ENCODE results near the gene KY. TPM values are rescaled to one million over a fixed set of nuclear protein-coding genes. Genes with fewer than 3 reads are reported as not detected.
"Not testable (repeated sequence)": the region's sequence is repeated elsewhere in the genome, so short reads cannot be mapped to it uniquely, and the experiment has no call there.

The KY gene
- total and polyA plus RNA-seq, 5 donors from 2014 or later: not detected

DNA sequence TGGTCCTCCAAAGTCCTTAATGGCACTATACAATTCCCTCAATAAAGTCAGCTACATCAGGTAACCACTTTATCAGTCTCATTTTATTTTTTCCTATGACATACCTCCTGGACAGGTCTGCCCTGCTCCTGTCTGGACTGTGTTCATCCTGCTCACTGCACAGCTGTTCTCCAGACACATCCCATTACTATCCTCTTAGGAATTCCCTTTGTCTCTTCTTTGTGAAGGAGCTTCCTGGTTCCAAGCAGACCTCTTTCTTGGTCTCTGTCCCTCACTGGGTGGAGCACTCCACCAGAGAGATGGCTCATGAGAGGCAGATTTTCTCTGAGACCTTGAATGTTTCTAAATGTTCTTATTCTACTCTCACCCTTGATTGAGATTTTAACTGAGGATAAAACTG, 60.1 kb downstream of the KY start:
- H3K4me1 ChIP-seq (ENCODE audit: control insufficient read depth, insufficient read depth, low read length, poor library complexity, severe bottlenecking): no peaks in the 10 kb centered on the region
- no peak overlapping the region for H3K27ac Mint-ChIP-seq
- no peak overlapping the region for H3K27ac ChIP-seq (ENCODE audit: insufficient read depth, low read length, poor library complexity, severe bottlenecking)
- no peaks in the 10 kb centered on the region for H3K27me3 ChIP-seq (ENCODE audit: control insufficient read depth, insufficient read depth, low read length)
- H3K4me3 ChIP-seq (ENCODE audit: low read depth, low read length): no peak overlapping the region
- DNase-seq (no peak), ATAC-seq (ENCODE audit: low read depth in 2 of 2) (no peak)
- H3K9me3 Mint-ChIP-seq: peaks cover 0 to 3% (median 0%) of the 10 kb centered on the region in 7 donors
- H3K4me1 Mint-ChIP-seq: peaks cover 0 to 2% (median 0%) of the 10 kb centered on the region in 4 donors
- no peaks in the 10 kb centered on the region for H3K9me3 ChIP-seq (ENCODE audit: control insufficient read depth in 2 of 2, low read length in 2 of 2)
- peaks cover 21% of the 10 kb centered on the region for H3K27me3 Mint-ChIP-seq
- no peak overlapping the region for H3K4me3 Mint-ChIP-seq
- no peaks in the 10 kb centered on the region for H3K36me3 Mint-ChIP-seq
- no peaks in the 10 kb centered on the region for H3K36me3 ChIP-seq (ENCODE audit: control insufficient read depth, insufficient read depth, low read length)

- Mint-ChIP-seq H3K4me3 (no peak overlapping the region), H3K27me3 (peaks cover 10% of the 10 kb centered on the region), H3K27ac (no peak overlapping the region), H3K9me3 (peaks cover 0 to 15% (median 0%) of the 10 kb centered on the region in 7 donors), H3K4me1 (peaks cover 0 to 9% (median 3%) of the 10 kb centered on the region in 4 donors), H3K36me3 (peaks cover 11% of the 10 kb centered on the region)
- DNase-seq (no peak), ATAC-seq (ENCODE audit: low read depth in 2 of 2) (no peak)
- H3K27ac ChIP-seq (ENCODE audit: insufficient read depth, low read length, poor library complexity, severe bottlenecking): no peak overlapping the region
- no peaks in the 10 kb centered on the region for H3K4me1 ChIP-seq (ENCODE audit: control insufficient read depth, insufficient read depth, low read length, poor library complexity, severe bottlenecking)
- H3K27me3 ChIP-seq (ENCODE audit: control insufficient read depth, insufficient read depth, low read length): no peaks in the 10 kb centered on the region
- no peaks in the 10 kb centered on the region for H3K36me3 ChIP-seq (ENCODE audit: control insufficient read depth, insufficient read depth, low read length)
- H3K9me3 ChIP-seq (ENCODE audit: control insufficient read depth in 2 of 2, low read length in 2 of 2): no peaks in the 10 kb centered on the region
- H3K4me3 ChIP-seq (ENCODE audit: low read depth, low read length): no peak overlapping the region
These were observed 71.6 kb downstream of the KY start for GRCh38 chr3:134579141-134579665.

DNA sequence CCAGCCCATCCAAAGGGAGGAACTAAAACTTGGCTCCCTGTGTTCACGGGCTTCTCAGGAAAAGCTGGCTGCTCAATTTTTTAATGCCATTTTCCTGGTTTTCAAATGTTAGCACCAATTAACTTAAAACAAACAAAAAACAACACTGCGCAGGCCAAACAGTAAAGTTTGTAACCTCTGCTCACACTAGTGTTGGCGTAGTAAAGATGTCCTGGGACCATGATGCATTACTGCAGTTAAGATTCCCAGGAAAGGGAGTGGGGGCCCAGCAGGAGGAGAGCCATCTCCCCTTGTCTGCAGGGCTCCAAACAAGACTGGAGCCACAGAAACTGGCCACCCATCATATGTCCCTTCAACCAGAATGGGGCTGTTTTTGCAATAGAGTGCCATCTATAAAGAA, 74.0 kb downstream of the KY start:
- peaks cover 3 to 17% (median 4%) of the 10 kb centered on the region in 7 donors for H3K9me3 Mint-ChIP-seq
- H3K36me3 ChIP-seq (ENCODE audit: control insufficient read depth, insufficient read depth, low read length): no peaks in the 10 kb centered on the region
- no peak overlapping the region for H3K27ac Mint-ChIP-seq
- H3K4me1 Mint-ChIP-seq: peaks cover 0 to 5% (median 3%) of the 10 kb centered on the region in 4 donors
- no peaks in the 10 kb centered on the region for H3K27me3 ChIP-seq (ENCODE audit: control insufficient read depth, insufficient read depth, low read length)
- ATAC-seq (ENCODE audit: low read depth in 2 of 2) (no peak), DNase-seq (no peak)
- no peaks in the 10 kb centered on the region for H3K9me3 ChIP-seq (ENCODE audit: control insufficient read depth in 2 of 2, low read length in 2 of 2)
- no peak overlapping the region for H3K27ac ChIP-seq (ENCODE audit: insufficient read depth, low read length, poor library complexity, severe bottlenecking)
- no peak overlapping the region for H3K4me3 Mint-ChIP-seq
- H3K27me3 Mint-ChIP-seq: peaks cover 8% of the 10 kb centered on the region
- H3K36me3 Mint-ChIP-seq: peaks cover 11% of the 10 kb centered on the region
- no peak overlapping the region for H3K4me3 ChIP-seq (ENCODE audit: low read depth, low read length)
- no peaks in the 10 kb centered on the region for H3K4me1 ChIP-seq (ENCODE audit: control insufficient read depth, insufficient read depth, low read length, poor library complexity, severe bottlenecking)

GRCh38 chr3:134576426-134576825, 74.4 kb downstream of the KY start:
- Mint-ChIP-seq H3K4me1 (peaks cover 0 to 5% (median 3%) of the 10 kb centered on the region in 4 donors), H3K4me3 (no peak overlapping the region), H3K36me3 (peaks cover 11% of the 10 kb centered on the region), H3K27me3 (peaks cover 8% of the 10 kb centered on the region), H3K9me3 (peaks cover 3 to 17% (median 4%) of the 10 kb centered on the region in 7 donors), H3K27ac (no peak overlapping the region)
- Histone ChIP-seq H3K9me3 (ENCODE audit: control insufficient read depth in 2 of 2, low read length in 2 of 2) (no peaks in the 10 kb centered on the region), H3K27ac (ENCODE audit: insufficient read depth, low read length, poor library complexity, severe bottlenecking) (no peak overlapping the region), H3K36me3 (ENCODE audit: control insufficient read depth, insufficient read depth, low read length) (no peaks in the 10 kb centered on the region), H3K4me3 (ENCODE audit: low read depth, low read length) (no peak overlapping the region), H3K27me3 (ENCODE audit: control insufficient read depth, insufficient read depth, low read length) (no peaks in the 10 kb centered on the region), H3K4me1 (ENCODE audit: control insufficient read depth, insufficient read depth, low read length, poor library complexity, severe bottlenecking) (no peaks in the 10 kb centered on the region)
- no peak for ATAC-seq (ENCODE audit: low read depth in 2 of 2)
- DNase-seq: no peak

DNA sequence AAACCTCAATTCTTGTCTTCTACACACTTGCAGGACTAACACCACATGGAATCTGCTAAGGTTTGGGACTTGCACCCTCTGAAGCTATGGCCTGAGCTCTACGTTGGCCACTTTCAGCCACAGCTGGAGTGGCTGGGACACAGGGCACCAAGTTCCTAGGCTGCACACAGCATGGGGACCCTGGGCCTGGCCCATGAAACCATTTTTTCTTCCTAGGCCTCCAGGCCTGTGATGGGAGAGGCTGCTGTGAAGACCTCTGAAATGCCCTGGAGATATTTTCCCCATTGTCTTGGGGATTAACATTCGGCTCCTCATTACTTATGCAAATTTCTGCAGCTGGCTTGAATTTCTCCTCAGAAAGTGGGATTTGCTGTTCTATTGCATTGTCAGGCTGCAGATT, 80.9 kb downstream of the KY start:
- not testable (repeated sequence) for H3K27ac Mint-ChIP-seq; H3K27me3 ChIP-seq (ENCODE audit: control insufficient read depth, insufficient read depth, low read length); H3K4me3 Mint-ChIP-seq; ATAC-seq (ENCODE audit: low read depth in 2 of 2); H3K36me3 ChIP-seq (ENCODE audit: control insufficient read depth, insufficient read depth, low read length); H3K4me1 ChIP-seq (ENCODE audit: control insufficient read depth, insufficient read depth, low read length, poor library complexity, severe bottlenecking); H3K36me3 Mint-ChIP-seq; H3K4me1 Mint-ChIP-seq; H3K4me3 ChIP-seq (ENCODE audit: low read depth, low read length); H3K9me3 ChIP-seq (ENCODE audit: control insufficient read depth in 2 of 2, low read length in 2 of 2); DNase-seq; H3K27me3 Mint-ChIP-seq; H3K27ac ChIP-seq (ENCODE audit: insufficient read depth, low read length, poor library complexity, severe bottlenecking)
- peaks cover 3 to 35% (median 12%) of the 10 kb centered on the region in 7 donors for H3K9me3 Mint-ChIP-seq

DNA sequence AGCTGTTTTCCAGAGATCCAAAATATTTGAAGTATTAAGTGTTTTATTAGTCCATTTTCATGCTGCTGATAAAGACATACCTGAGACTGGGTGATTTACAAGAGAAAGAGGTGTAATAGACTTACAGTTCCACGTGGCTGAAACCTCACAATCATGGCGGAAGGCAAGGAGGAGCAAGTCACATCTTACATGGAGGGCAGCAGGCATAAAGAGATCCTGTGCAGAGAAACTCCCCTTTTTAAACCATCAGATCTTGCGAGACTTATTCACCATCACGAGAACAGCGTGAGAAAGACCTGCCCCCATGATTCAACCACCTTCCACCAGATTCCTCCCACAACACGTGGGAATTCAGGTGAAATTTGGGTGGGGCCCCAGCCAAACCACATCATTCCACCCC, 82.0 kb downstream of the KY start:
- ATAC-seq (ENCODE audit: low read depth in 2 of 2) (no peak), DNase-seq (no peak)
- H3K27ac Mint-ChIP-seq: no peak overlapping the region
- Histone ChIP-seq H3K9me3 (ENCODE audit: control insufficient read depth in 2 of 2, low read length in 2 of 2) (peaks cover 0 to 4% of the 10 kb centered on the region in 2 experiments), H3K4me1 (ENCODE audit: control insufficient read depth, insufficient read depth, low read length, poor library complexity, severe bottlenecking) (no peaks in the 10 kb centered on the region), H3K36me3 (ENCODE audit: control insufficient read depth, insufficient read depth, low read length) (no peaks in the 10 kb centered on the region), H3K4me3 (ENCODE audit: low read depth, low read length) (no peak overlapping the region), H3K27ac (ENCODE audit: insufficient read depth, low read length, poor library complexity, severe bottlenecking) (no peak overlapping the region), H3K27me3 (ENCODE audit: control insufficient read depth, insufficient read depth, low read length) (no peaks in the 10 kb centered on the region)
- peaks cover 3 to 35% (median 12%) of the 10 kb centered on the region in 7 donors for H3K9me3 Mint-ChIP-seq
- no peaks in the 10 kb centered on the region for H3K27me3 Mint-ChIP-seq
- no peaks in the 10 kb centered on the region for H3K4me1 Mint-ChIP-seq
- H3K4me3 Mint-ChIP-seq: no peak overlapping the region
- H3K36me3 Mint-ChIP-seq: peaks cover 8% of the 10 kb centered on the region

DNA sequence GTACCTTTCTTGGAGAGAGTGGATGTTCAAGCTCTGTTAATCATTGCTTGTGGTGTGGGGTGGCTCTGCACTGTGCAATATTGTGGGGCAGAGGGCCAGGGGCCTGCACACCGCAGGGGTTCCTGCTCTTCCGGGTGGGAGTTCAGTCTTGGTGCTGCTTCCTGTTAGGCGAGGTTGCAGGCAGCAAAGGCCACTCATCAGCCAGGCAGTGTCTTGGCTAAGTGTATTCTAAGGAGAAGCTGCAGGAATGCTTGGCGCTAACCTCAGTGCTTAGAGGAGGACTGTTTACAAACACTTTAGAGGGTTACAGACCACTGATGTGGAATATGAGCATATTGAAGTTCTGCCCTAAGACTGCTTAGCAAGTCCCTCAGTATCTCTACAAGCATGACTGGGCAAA, 83.2 kb downstream of the KY start:
- Mint-ChIP-seq H3K27me3 (no peaks in the 10 kb centered on the region), H3K4me3 (no peak overlapping the region), H3K36me3 (peaks cover 15% of the 10 kb centered on the region), H3K4me1 (no peaks in the 10 kb centered on the region), H3K9me3 (peaks cover 0 to 27% (median 10%) of the 10 kb centered on the region in 7 donors), H3K27ac (no peak overlapping the region)
- H3K4me1 ChIP-seq (ENCODE audit: control insufficient read depth, insufficient read depth, low read length, poor library complexity, severe bottlenecking): no peaks in the 10 kb centered on the region
- no peak overlapping the region for H3K27ac ChIP-seq (ENCODE audit: insufficient read depth, low read length, poor library complexity, severe bottlenecking)
- DNase-seq: no peak
- H3K9me3 ChIP-seq (ENCODE audit: control insufficient read depth in 2 of 2, low read length in 2 of 2): peaks cover 0 to 4% of the 10 kb centered on the region in 2 experiments
- no peaks in the 10 kb centered on the region for H3K36me3 ChIP-seq (ENCODE audit: control insufficient read depth, insufficient read depth, low read length)
- H3K27me3 ChIP-seq (ENCODE audit: control insufficient read depth, insufficient read depth, low read length): no peaks in the 10 kb centered on the region
- no peak for ATAC-seq (ENCODE audit: low read depth in 2 of 2)
- no peak overlapping the region for H3K4me3 ChIP-seq (ENCODE audit: low read depth, low read length)

GRCh38 chr3:134564991-134565390, 85.8 kb downstream of the KY start:
- Histone ChIP-seq H3K4me3 (ENCODE audit: low read depth, low read length) (no peak overlapping the region), H3K9me3 (ENCODE audit: control insufficient read depth in 2 of 2, low read length in 2 of 2) (peaks cover 0 to 4% of the 10 kb centered on the region in 2 experiments), H3K4me1 (ENCODE audit: control insufficient read depth, insufficient read depth, low read length, poor library complexity, severe bottlenecking) (no peaks in the 10 kb centered on the region), H3K27ac (ENCODE audit: insufficient read depth, low read length, poor library complexity, severe bottlenecking) (no peak overlapping the region), H3K36me3 (ENCODE audit: control insufficient read depth, insufficient read depth, low read length) (peaks cover 4% of the 10 kb centered on the region), H3K27me3 (ENCODE audit: control insufficient read depth, insufficient read depth, low read length) (no peaks in the 10 kb centered on the region)
- peaks cover 0 to 6% (median 0%) of the 10 kb centered on the region in 4 donors for H3K4me1 Mint-ChIP-seq
- no peak for ATAC-seq (ENCODE audit: low read depth in 2 of 2)
- H3K27ac Mint-ChIP-seq: no peak overlapping the region
- DNase-seq: no peak
- H3K27me3 Mint-ChIP-seq: no peaks in the 10 kb centered on the region
- H3K36me3 Mint-ChIP-seq: peaks cover 33% of the 10 kb centered on the region
- H3K9me3 Mint-ChIP-seq: peaks cover 0 to 12% (median 6%) of the 10 kb centered on the region in 7 donors
- no peak overlapping the region for H3K4me3 Mint-ChIP-seq
